NOMO-1 treated with DMSO at 0.1 percent for 48 hours (cell line): ENCODE measurements around the gene ULK4.
A peak's percentile ranks its signal among the peaks of the same experiment; 100 is the strongest.
"Not testable (repeated sequence)": the region's sequence is repeated elsewhere in the genome, so short reads cannot be mapped to it uniquely, and the experiment has no call there.

Experiments used
- DNase-seq: peaks from one replicate; lab custom pipeline; 2025; ENCODE audit not compliant: unreplicated experiment; lab: John Stamatoyannopoulos, UW

ULK4 gene

GRCh38 chr3:41583014-41583413, 378.9 kb downstream of the ULK4 start:
- no peak for DNase-seq

DNA sequence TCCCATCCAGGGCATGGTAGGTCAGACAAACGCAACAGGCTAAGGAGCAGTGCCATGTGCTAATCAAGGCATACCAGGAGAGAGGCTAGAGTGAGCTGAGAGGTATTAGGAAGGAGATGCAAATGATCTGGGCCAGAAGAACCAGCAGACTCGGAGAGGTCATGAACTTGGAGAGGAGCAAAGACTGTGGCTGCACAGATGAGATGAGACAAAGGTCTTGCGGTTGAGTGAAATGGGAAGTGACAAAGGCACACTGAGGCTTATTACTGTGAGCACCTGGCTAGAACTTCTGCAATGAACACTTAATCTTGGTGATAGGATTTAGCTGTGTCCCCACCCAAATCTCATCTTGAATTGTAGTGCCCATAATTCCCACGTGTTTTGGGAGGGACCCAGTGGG, 380.2 kb downstream of the ULK4 start:
- peak; percentile 24 for DNase-seq

- DNase-seq: no peak
Observed at GRCh38 chr3:41580274-41580959, 381.5 kb downstream of the ULK4 start.

- DNase-seq: no peak
Observed at GRCh38 chr3:41579861-41580260, 382.0 kb downstream of the ULK4 start.

- DNase-seq: no peak
Observed at GRCh38 chr3:41578798-41579197, 383.1 kb downstream of the ULK4 start.

DNA sequence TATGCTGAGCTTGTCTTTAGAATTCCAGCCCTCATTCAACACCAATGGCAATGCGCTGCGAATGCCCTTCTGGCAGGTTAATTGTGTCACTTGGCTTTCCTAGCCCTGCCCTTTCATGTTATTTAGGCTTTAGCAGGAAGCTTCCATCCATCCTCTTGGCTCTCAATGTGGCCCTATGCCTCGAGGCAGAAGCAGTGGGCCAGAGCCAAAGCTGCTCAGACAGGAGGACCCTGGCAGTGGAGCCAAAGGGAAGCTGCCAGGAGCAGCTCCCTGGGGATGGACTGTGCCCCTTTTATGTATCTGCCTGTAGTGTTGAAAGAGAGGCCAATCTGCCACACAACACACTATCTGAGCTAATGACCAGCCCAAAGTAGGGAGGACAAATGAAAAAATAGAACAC, 386.2 kb downstream of the ULK4 start:
- no peak for DNase-seq

- no peak for DNase-seq
Observed at GRCh38 chr3:41574900-41575299, 387.0 kb downstream of the ULK4 start.

DNA sequence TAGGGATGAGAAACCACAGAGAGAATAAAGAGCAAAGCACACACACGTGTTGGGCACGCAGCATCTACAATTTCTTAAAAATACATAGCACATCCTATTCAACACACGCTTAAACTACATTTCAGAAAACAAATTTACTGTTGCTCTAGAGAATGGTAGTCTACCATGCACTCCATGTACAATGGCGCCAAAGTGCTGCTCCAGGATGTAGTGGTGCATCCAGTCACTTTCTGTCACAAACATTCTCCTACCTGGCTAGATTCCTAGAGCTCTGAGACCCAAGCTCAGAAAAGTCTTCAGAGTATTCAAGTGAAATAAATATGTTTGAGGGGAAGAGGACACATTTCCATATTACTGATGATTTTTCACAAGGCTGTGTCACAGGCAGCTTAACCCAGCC, 388.3 kb downstream of the ULK4 start:
- DNase-seq: no peak

DNA sequence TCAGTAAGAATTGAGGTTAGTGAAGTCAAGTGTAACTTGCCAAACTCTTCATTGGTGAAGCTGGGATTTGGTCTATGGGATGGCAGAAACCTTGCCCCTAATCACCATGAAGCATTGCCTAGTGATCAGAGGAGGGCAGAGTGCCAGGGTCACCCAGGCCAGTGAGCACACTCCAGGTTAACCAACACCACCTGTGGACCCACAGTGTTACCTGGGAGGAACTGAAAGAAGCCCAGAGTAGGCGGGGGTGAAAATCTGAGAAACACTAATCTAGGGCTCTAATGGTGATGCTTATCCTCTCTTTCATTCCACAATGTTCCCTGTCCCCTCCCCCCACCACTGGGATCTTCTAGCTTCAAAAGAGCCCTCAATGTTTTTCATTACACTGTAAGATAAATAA, 389.8 kb downstream of the ULK4 start:
- DNase-seq: no peak

DNA sequence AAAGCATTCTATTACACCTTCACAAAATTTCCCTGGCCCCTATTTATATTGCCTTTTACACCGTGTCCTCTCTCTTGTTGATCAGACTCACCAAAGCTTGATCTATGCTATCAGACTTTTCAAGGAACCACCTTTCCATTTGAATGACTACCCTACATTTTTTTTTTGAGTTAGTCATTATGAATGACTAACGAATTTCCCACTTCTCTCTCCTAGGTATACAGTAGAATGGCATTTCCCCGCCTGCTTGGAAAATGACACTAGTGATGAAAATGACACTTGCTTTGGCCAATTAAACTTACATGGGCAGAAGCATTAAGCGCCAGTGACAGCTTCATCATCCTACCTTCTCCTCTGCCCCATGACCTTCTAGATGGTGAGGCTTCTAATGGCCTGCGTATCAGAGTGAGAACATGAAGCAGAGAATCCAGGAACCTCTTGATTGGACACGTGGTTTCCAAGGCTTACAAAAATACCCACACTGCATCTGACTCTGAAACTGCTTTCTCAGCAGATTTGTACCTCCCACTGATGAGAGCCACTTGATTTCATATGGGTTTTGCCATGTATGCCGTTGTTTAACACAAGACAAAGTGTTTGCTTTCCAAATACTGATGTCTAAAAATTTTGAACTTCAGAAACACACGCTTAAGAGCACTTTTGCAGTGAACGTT, 392.1 kb downstream of the ULK4 start:
- no peak for DNase-seq

GRCh38 chr3:41565948-41566514, 395.9 kb downstream of the ULK4 start:
- DNase-seq: no peak

- DNase-seq: no peak
Observed at GRCh38 chr3:41565003-41565402, 396.9 kb downstream of the ULK4 start.

DNA sequence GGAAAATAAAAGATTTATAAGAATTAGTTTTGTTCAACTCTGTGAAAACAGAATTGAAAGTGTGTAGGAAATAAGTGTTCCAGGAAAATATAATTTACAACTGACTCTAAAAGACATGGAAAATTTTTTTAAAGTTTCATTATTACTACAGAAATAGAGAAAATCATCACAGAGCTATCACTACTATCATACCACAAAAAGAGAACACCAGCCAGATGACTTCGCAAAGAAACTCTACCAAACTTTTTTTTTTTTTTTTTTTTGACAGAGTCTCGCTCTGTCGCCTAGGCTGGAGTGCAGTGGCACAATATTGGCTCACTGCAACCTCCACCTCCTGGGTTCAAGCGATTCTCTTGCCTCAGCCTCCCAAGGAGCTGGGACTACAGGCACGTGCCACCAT, 405.7 kb downstream of the ULK4 start:
- not testable (repeated sequence) for DNase-seq

DNA sequence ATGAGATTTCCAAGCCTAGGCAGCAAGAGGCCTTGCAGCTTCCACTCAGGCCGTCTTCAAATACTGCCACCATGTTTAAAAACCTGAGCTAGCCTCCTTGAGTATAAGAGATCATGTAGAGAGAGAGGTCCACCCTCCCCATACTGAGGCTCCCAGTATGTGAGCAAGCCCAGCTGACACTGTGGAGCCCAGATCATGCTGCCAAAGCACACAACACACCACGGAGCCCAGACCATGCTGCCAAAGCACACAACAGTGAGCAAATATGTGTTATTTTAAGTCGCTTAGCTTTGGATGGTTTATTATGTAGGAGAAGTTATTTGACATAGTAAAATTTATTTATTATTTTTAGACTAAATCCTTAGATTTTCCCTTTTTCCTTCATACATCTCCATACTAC, 428.9 kb downstream of the ULK4 start:
- DNase-seq: no peak

DNA sequence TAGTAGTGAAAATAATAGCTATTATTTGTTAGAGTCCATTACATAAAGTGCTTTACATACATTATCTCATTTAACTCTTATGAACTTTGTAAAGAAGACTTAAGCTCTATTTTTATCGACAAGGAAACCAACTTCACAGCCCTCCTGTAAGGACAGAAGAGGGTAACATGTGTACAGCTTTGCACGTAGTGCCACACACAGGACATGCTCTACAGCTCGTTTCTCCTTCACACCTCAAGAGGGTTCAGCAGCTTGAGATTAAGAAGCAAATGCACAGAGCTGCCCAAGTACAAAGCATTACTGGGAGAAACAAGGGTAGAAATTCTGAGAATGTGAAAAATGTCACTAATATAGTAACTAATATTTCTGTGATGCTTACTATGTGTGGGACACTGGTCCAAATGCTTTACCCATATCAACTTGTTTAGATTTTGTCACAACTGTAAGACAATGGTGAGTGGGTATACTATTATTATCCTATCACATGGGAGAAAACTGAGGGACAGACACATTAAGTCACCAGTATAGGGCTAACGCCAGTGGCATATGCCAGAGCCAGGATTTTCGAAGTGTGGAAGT, 434.8 kb downstream of the ULK4 start:
- DNase-seq: no peak

- no peak for DNase-seq
Observed at GRCh38 chr3:41525303-41526064, 436.4 kb downstream of the ULK4 start.

DNA sequence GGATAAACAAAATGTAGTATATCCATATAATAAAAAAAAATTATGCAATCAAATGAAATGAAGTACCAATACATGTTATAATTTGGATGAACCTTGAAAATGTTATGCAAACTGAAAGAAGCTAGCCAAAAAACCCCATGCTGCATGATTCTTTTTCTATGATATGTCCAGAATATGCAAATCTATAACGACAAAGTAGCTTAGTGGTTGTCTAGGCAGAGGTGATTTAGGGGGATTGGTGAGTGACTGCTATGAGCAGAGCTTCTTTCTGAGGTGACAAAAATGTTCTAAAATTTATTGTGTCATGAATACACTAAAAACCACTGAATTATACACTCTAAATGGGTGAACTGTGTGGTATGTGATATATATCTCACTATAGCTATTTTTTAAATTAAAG, 438.0 kb downstream of the ULK4 start:
- no peak for DNase-seq

- no peak for DNase-seq
Observed at GRCh38 chr3:41522612-41523011, 439.3 kb downstream of the ULK4 start.

- DNase-seq: no peak
Observed at GRCh38 chr3:41521010-41521655, 440.8 kb downstream of the ULK4 start.

DNA sequence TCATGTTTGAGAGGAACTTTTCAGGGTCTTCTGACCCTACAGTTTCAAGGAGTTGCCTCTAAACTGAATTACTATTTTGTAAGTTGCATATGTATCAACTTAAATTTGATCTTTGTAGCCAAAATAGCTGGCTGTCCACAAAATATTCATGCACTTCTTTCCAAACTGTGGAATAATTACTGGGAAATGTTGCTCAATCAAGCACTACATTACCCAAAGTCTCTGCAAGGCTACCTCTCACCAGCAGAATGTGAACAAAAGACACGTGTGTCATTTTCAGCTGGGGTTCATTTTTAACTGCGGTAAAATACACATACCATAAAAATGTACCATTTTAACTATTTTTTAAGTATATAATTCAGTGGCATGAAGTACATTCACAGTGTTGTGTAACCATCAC, 442.2 kb downstream of the ULK4 start:
- no peak for DNase-seq

DNA sequence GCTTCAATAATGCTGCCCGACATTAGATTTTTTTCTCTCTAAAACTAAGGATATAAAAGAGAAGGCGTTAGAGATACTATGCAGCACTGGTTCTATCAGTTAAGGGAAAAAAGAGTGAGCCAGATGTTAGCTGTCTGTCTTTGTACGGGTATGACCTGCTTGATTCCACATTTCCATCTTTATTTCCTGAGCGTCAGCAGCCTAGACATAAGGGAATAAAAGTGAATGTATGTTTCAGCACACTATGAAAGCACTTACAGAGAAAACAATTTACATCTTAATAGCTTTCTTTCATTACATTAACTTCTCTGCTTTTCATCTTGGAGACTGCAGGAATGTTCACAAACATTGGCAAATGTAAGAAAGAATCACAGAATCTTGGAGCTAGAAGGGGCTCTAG, 443.3 kb downstream of the ULK4 start:
- no peak for DNase-seq
